HepG2 (cell line): ENCODE results near the gene LYSMD3. TPM values are rescaled to one million over a fixed set of nuclear protein-coding genes. Genes with fewer than 3 reads are reported as not detected.

Source experiments
- GMEB1 ChIP-seq: sonication (generic); formaldehyde crosslinking; IDR thresholded peaks from 2 replicates; pipeline ENCODE4 v1.5.1; 2020; ENCODE audit warnings: missing genetic modification reagents, mild to moderate bottlenecking, borderline replicate concordance
- KMT2B ChIP-seq: IDR thresholded peaks from 2 replicates; pipeline ENCODE4 v1.6.1; 2016; ENCODE audit warnings: missing genetic modification reagents, missing compliant biosample characterization
- NR2F6 ChIP-seq, 2 experiments: IDR thresholded peaks; 2 replicates each; pipeline ENCODE4 v1.6.1; 2016; ENCODE audit warnings: antibody characterized with exemption in 1 of 2, mild to moderate bottlenecking in 1 of 2
- NR3C1 ChIP-seq: sonication (generic); formaldehyde crosslinking; IDR thresholded peaks from 2 replicates; pipeline ENCODE4 v1.4.0; 2020; ENCODE audit warnings: missing genetic modification reagents
- RXRB ChIP-seq: IDR thresholded peaks from 2 replicates; pipeline ENCODE4 v1.6.1; 2016; ENCODE audit warnings: borderline replicate concordance, missing genetic modification reagents, missing compliant biosample characterization
- SP5 ChIP-seq: IDR thresholded peaks from 2 replicates; pipeline ENCODE4 v1.6.1; 2016; ENCODE audit warnings: low read depth, borderline replicate concordance
- TRIM22 ChIP-seq: fragments of 450-650 bp; IDR thresholded peaks from 2 replicates; pipeline ENCODE4 v1.6.1; 2017
- ZNF329 ChIP-seq: sonication (generic); formaldehyde crosslinking; IDR thresholded peaks from 2 replicates; pipeline ENCODE4 v1.9.0; 2021; ENCODE audit warnings: low read depth, mild to moderate bottlenecking, missing genetic modification reagents
- ZNF34 ChIP-seq: sonication (generic); formaldehyde crosslinking; IDR thresholded peaks from 2 replicates; pipeline ENCODE4 v1.4.0; 2020; ENCODE audit warnings: mild to moderate bottlenecking, missing genetic modification reagents, borderline replicate concordance
- ZNF709 ChIP-seq: sonication (generic); formaldehyde crosslinking; IDR thresholded peaks from 2 replicates; pipeline ENCODE4 v1.5.0; 2020; ENCODE audit warnings: mild to moderate bottlenecking, missing genetic modification reagents
- ZUFSP ChIP-seq: sonication (generic); formaldehyde crosslinking; IDR thresholded peaks from 2 replicates; pipeline ENCODE4 v1.9.0; 2021; ENCODE audit warnings: missing genetic modification reagents, mild to moderate bottlenecking, borderline replicate concordance
- polyA plus RNA-seq, 8 experiments: library from polyadenylated mRNA; depleted of rRNA in 3 of 8; stranded (reverse) in 7 of 8; unstranded in 1 of 8; fragments of >200 nt; fragmentation: Illumina TruSeq in 4 of 8; extraction: Trizol in 4 of 8; gene quantifications; 2 replicates each; pipeline versions ENCODE4 v1.2.1 to v1.2.3, GENCODE V29; 2011 to 2016; ENCODE audit warnings: low read depth in 4 of 8, missing spikeins in 1 of 8, mixed read lengths in 1 of 8; ENCODE audit not compliant: insufficient read depth in 1 of 8
- total RNA-seq, 5 experiments: library from RNA; depleted of rRNA; stranded (reverse); fragments of >200 nt; fragmentation: Illumina TruSeq; extraction: Trizol; gene quantifications; 2 replicates each; pipeline ENCODE4 v1.2.3, GENCODE V29; 2016; ENCODE audit warnings: low read depth in 1 of 5
- TF ChIP-seq, protein P1 (sequence below): sonication (generic); formaldehyde crosslinking; IDR thresholded peaks from 2 replicates; pipeline ENCODE4 v1.5.1; 2020; ENCODE audit warnings: missing genetic modification reagents, mild to moderate bottlenecking, borderline replicate concordance
- TF ChIP-seq, protein P2 (sequence below): IDR thresholded peaks from 2 replicates; pipeline ENCODE4 v1.6.1; 2016
- TF ChIP-seq, protein P3 (sequence below): sonication (generic); formaldehyde crosslinking; IDR thresholded peaks from 2 replicates; pipeline ENCODE4 v1.4.0; 2020; ENCODE audit warnings: missing genetic modification reagents

The LYSMD3 gene
- total and polyA plus RNA-seq, 2 of the 13 experiments (the other 11 are each of a cell fraction or from before 2014, with no cell fraction given): 9.1 to 13.8 TPM

DNA sequence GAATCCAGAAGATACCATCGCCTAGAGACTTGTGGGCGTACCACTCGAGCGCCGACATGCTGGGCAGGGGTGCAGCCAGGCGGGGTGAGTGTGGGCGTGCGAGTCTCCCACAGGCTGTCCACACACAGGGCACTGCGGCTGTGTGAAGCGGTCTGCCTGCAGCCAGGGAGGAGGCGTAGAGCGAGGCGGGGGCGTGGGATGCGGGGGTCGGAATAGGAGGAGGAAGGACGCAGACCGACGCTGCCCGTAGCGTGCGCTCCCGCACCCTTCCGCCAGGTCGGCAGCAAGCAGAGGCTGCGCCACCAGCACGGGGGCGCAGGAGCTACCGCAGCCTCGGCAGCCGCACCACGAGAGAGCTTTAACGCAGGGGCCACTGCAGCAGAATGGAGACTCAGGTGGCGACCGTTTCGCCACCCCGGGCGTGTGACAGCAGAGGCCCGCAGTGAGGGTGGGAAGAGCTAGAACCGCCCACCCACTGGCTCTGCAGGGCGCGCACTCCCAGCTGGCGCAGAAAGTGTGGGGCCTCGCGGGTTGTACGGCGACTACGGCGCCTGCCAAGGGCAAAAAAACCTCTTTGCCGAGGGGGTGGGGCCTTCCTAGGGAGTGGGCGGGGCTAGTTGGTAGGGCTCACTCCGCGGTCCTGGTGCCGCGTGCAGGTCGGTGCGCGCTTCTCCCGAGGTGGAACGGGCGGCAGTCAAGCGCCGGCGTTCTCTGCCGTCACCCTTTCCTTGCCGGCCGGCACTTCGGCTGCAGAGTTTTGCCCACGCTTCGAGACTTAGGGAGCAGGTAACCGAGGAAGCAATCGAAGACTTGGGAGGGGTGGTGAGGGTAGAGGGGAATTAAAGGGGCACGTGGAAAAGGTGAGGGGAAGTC, 54.9 kb downstream of the LYSMD3 start, which contains the start of the genes MBLAC2 and POLR3G (continued):
- TF ChIP-seq KMT2B: peak; percentile 92
- TF ChIP-seq ZNF329 (CRISPR knock-in tag): no peak
- no peak for TF ChIP-seq ZNF34
- TF ChIP-seq, protein P1, sequence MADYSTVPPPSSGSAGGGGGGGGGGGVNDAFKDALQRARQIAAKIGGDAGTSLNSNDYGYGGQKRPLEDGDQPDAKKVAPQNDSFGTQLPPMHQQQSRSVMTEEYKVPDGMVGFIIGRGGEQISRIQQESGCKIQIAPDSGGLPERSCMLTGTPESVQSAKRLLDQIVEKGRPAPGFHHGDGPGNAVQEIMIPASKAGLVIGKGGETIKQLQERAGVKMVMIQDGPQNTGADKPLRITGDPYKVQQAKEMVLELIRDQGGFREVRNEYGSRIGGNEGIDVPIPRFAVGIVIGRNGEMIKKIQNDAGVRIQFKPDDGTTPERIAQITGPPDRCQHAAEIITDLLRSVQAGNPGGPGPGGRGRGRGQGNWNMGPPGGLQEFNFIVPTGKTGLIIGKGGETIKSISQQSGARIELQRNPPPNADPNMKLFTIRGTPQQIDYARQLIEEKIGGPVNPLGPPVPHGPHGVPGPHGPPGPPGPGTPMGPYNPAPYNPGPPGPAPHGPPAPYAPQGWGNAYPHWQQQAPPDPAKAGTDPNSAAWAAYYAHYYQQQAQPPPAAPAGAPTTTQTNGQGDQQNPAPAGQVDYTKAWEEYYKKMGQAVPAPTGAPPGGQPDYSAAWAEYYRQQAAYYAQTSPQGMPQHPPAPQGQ (CRISPR knock-in tag): 0 out of 2 replicates have a peak, but pooled peaks have one; percentile 32
- TF ChIP-seq, protein P2, sequence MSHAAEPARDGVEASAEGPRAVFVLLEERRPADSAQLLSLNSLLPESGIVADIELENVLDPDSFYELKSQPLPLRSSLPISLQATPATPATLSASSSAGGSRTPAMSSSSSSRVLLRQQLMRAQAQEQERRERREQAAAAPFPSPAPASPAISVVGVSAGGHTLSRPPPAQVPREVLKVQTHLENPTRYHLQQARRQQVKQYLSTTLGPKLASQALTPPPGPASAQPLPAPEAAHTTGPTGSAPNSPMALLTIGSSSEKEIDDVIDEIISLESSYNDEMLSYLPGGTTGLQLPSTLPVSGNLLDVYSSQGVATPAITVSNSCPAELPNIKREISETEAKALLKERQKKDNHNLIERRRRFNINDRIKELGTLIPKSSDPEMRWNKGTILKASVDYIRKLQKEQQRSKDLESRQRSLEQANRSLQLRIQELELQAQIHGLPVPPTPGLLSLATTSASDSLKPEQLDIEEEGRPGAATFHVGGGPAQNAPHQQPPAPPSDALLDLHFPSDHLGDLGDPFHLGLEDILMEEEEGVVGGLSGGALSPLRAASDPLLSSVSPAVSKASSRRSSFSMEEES (CRISPR knock-in tag): peak; percentile 41
- TF ChIP-seq GMEB1 (CRISPR knock-in tag): peak; percentile 95
- peak; percentile 62; the same call in 1 of the 2 replicates for TF ChIP-seq RXRB
- peak; percentile 75; the same call in 1 of the 2 replicates for TF ChIP-seq SP5 (CRISPR knock-in tag)
- no peak for TF ChIP-seq ZUFSP (CRISPR knock-in tag)
- no peak for TF ChIP-seq NR3C1
- no peak for TF ChIP-seq NR2F6 (IDR thresholded peaks at IDR 0.05)
- TF ChIP-seq NR2F6 (CRISPR knock-in tag; IDR thresholded peaks at IDR 0.05): no peak
- TF ChIP-seq, protein P3, sequence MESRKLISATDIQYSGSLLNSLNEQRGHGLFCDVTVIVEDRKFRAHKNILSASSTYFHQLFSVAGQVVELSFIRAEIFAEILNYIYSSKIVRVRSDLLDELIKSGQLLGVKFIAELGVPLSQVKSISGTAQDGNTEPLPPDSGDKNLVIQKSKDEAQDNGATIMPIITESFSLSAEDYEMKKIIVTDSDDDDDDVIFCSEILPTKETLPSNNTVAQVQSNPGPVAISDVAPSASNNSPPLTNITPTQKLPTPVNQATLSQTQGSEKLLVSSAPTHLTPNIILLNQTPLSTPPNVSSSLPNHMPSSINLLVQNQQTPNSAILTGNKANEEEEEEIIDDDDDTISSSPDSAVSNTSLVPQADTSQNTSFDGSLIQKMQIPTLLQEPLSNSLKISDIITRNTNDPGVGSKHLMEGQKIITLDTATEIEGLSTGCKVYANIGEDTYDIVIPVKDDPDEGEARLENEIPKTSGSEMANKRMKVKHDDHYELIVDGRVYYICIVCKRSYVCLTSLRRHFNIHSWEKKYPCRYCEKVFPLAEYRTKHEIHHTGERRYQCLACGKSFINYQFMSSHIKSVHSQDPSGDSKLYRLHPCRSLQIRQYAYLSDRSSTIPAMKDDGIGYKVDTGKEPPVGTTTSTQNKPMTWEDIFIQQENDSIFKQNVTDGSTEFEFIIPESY (CRISPR knock-in tag): no peak; the same call in 1 of the 2 replicates
- TF ChIP-seq TRIM22: no peak
- peak; percentile 93; the same call in 1 of the 2 replicates for TF ChIP-seq ZNF709 (CRISPR knock-in tag)
